Neural progenitor cell (in vitro differentiated cells): ENCODE data around the gene MAGI2. TPM values are rescaled to one million over a fixed set of nuclear protein-coding genes. Genes with fewer than 3 reads are reported as not detected.

ENCODE experiments used
- DNase-seq: peaks from one replicate; pipeline ENCODE4 v3.0.0-alpha.2; 2016; ENCODE audit warnings: low spot score
- H2AFZ ChIP-seq: fragments of 200-600 bp; sonication (generic); replicated peaks from 2 replicates; pipeline ENCODE4 v1.6.1; 2016; ENCODE audit warnings: antibody characterized with exemption
- H3F3A ChIP-seq: fragments of 200-600 bp; sonication (generic); 2 replicates; pipeline ENCODE4 v1.6.1; 2016; ENCODE audit warnings: antibody characterized with exemption, low read depth
- H3K27ac ChIP-seq: fragments of 200-600 bp; sonication (generic); 2 replicates; pipeline ENCODE4 v1.5.1; 2016; ENCODE audit warnings: mild to moderate bottlenecking
- H3K27me3 ChIP-seq: fragments of 200-600 bp; sonication (generic); 2 replicates; pipeline ENCODE4 v1.6.1; 2016; ENCODE audit warnings: mild to moderate bottlenecking, moderate library complexity
- H3K36me3 ChIP-seq: fragments of 200-600 bp; sonication (generic); 2 replicates; pipeline ENCODE4 v1.5.1; 2016
- H3K4me1 ChIP-seq: fragments of 200-600 bp; sonication (generic); 2 replicates; pipeline ENCODE4 v1.6.1; 2016; ENCODE audit warnings: mixed run types
- H3K4me2 ChIP-seq: fragments of 200-600 bp; sonication (generic); 2 replicates; pipeline ENCODE4 v1.6.1; 2016
- H3K4me3 ChIP-seq: fragments of 200-600 bp; sonication (generic); 2 replicates; pipeline ENCODE4 v1.5.1; 2016
- H3K79me2 ChIP-seq: fragments of 200-600 bp; sonication (generic); 2 replicates; pipeline ENCODE4 v1.6.1; 2016; ENCODE audit warnings: low read depth
- H3K9ac ChIP-seq: fragments of 200-600 bp; sonication (generic); 2 replicates; pipeline ENCODE4 v1.6.1; 2016
- H3K9me3 ChIP-seq: fragments of 200-600 bp; sonication (generic); 2 replicates; pipeline ENCODE4 v1.5.1; 2016; ENCODE audit warnings: low read depth
- H4K20me1 ChIP-seq: fragments of 200-600 bp; sonication (generic); 2 replicates; pipeline ENCODE4 v1.6.1; 2016; ENCODE audit warnings: low read depth
- H3K27ac Mint-ChIP-seq: 3 replicates; pipeline ENCODE4 v1.8.0; 2021; ENCODE audit warnings: mixed read lengths
- H3K27me3 Mint-ChIP-seq: 2 replicates; pipeline ENCODE4 v1.8.0; 2022; ENCODE audit warnings: low read depth, mild to moderate bottlenecking, inconsistent platforms, moderate library complexity, mixed read lengths; ENCODE audit not compliant: insufficient read depth
- H3K36me3 Mint-ChIP-seq: 3 replicates; pipeline ENCODE4 v1.8.0; 2021; ENCODE audit warnings: mixed read lengths
- H3K4me1 Mint-ChIP-seq: 3 replicates; pipeline ENCODE4 v1.8.0; 2021; ENCODE audit warnings: mixed read lengths
- H3K4me3 Mint-ChIP-seq: 3 replicates; pipeline ENCODE4 v1.8.0; 2021; ENCODE audit warnings: mild to moderate bottlenecking, moderate library complexity, mixed read lengths
- H3K9me3 Mint-ChIP-seq: 3 replicates; pipeline ENCODE4 v1.8.0; 2020; ENCODE audit warnings: mixed read lengths
- CTCF ChIP-seq: fragments of 200-600 bp; sonication (generic); IDR thresholded peaks from 2 replicates; pipeline ENCODE4 v1.5.1; 2017; ENCODE audit warnings: antibody characterized with exemption, mild to moderate bottlenecking
- EZH2 ChIP-seq: fragments of 200-600 bp; sonication (generic); IDR thresholded peaks from 2 replicates; pipeline ENCODE4 v1.6.1; 2017; ENCODE audit warnings: antibody characterized with exemption, mild to moderate bottlenecking, moderate library complexity
- EZH2phosphoT487 ChIP-seq: fragments of 200-600 bp; sonication (generic); IDR thresholded peaks from 2 replicates; pipeline ENCODE4 v1.6.1; 2017; ENCODE audit warnings: antibody characterized with exemption
- total RNA-seq: library from RNA; depleted of rRNA; stranded (reverse); fragments of >200 nt; gene quantifications from 2 replicates; pipeline ENCODE4 v1.2.3, GENCODE V29; 2015; ENCODE audit warnings: low replicate concordance

Gene MAGI2
- total RNA-seq, 1 donor from 2014 or later, result 5.8 TPM

GRCh38 chr7:78334426-78334825, 1119.0 kb downstream of the MAGI2 start:
- Histone ChIP-seq H3K4me3 (no peak overlapping the region), H3K27ac (no peak overlapping the region), H3K9me3 (no peaks in the 10 kb centered on the region), H4K20me1 (no peaks in the 10 kb centered on the region), H3K4me2 (no peak overlapping the region), H3K9ac (no peak overlapping the region), H3K36me3 (no peaks in the 10 kb centered on the region), H2AFZ (no peak overlapping the region), H3F3A (no peaks in the 10 kb centered on the region), H3K4me1 (no peaks in the 10 kb centered on the region), H3K79me2 (no peaks in the 10 kb centered on the region), H3K27me3 (no peaks in the 10 kb centered on the region)
- H3K36me3 Mint-ChIP-seq, result no peaks in the 10 kb centered on the region
- H3K27me3 Mint-ChIP-seq, result peaks cover 2% of the 10 kb centered on the region
- TF ChIP-seq CTCF (no peak), EZH2 (no peak), EZH2phosphoT487 (no peak)
- no peak overlapping the region for H3K4me3 Mint-ChIP-seq
- no peak for DNase-seq
- no peak overlapping the region for H3K27ac Mint-ChIP-seq
- H3K9me3 Mint-ChIP-seq, result no peaks in the 10 kb centered on the region
- H3K4me1 Mint-ChIP-seq, result no peaks in the 10 kb centered on the region

- Histone ChIP-seq H3F3A (no peaks in the 10 kb centered on the region), H3K9me3 (no peaks in the 10 kb centered on the region), H2AFZ (no peak overlapping the region), H3K79me2 (no peaks in the 10 kb centered on the region), H3K4me3 (no peak overlapping the region), H3K27ac (no peak overlapping the region), H3K9ac (no peak overlapping the region), H4K20me1 (no peaks in the 10 kb centered on the region), H3K4me2 (no peak overlapping the region), H3K27me3 (no peaks in the 10 kb centered on the region), H3K36me3 (no peaks in the 10 kb centered on the region), H3K4me1 (no peaks in the 10 kb centered on the region)
- no peaks in the 10 kb centered on the region for H3K9me3 Mint-ChIP-seq
- peaks cover 2% of the 10 kb centered on the region for H3K27me3 Mint-ChIP-seq
- H3K4me3 Mint-ChIP-seq, result no peak overlapping the region
- peak overlapping the region; percentile 16 for H3K27ac Mint-ChIP-seq
- TF ChIP-seq EZH2phosphoT487, result no peak
- TF ChIP-seq CTCF, result no peak
- TF ChIP-seq EZH2, result no peak
- H3K36me3 Mint-ChIP-seq, result no peaks in the 10 kb centered on the region
- no peak for DNase-seq
- H3K4me1 Mint-ChIP-seq, result no peaks in the 10 kb centered on the region
Observed at GRCh38 chr7:78333530-78334425, 1119.7 kb downstream of the MAGI2 start.

GRCh38 chr7:78329001-78329655, 1124.3 kb downstream of the MAGI2 start:
- H3K9me3 ChIP-seq, result no peaks in the 10 kb centered on the region
- H3K4me1 Mint-ChIP-seq, result no peaks in the 10 kb centered on the region
- no peaks in the 10 kb centered on the region for H3K9me3 Mint-ChIP-seq
- no peaks in the 10 kb centered on the region for H3F3A ChIP-seq
- H3K27ac ChIP-seq, result no peak overlapping the region
- DNase-seq, result no peak
- no peak overlapping the region for H3K4me2 ChIP-seq
- no peak overlapping the region for H2AFZ ChIP-seq
- H4K20me1 ChIP-seq, result no peaks in the 10 kb centered on the region
- H3K27me3 ChIP-seq, result no peaks in the 10 kb centered on the region
- H3K4me3 ChIP-seq, result no peak overlapping the region
- H3K36me3 Mint-ChIP-seq, result no peaks in the 10 kb centered on the region
- no peak overlapping the region for H3K4me3 Mint-ChIP-seq
- no peaks in the 10 kb centered on the region for H3K4me1 ChIP-seq
- no peaks in the 10 kb centered on the region for H3K79me2 ChIP-seq
- no peaks in the 10 kb centered on the region for H3K36me3 ChIP-seq
- H3K27ac Mint-ChIP-seq, result no peak overlapping the region
- H3K9ac ChIP-seq, result no peak overlapping the region
- TF ChIP-seq EZH2 (no peak), EZH2phosphoT487 (no peak), CTCF (no peak)
- peaks cover 2% of the 10 kb centered on the region for H3K27me3 Mint-ChIP-seq
